ENCODE results near the gene ADAP1.

Gene ADAP1

DNA sequence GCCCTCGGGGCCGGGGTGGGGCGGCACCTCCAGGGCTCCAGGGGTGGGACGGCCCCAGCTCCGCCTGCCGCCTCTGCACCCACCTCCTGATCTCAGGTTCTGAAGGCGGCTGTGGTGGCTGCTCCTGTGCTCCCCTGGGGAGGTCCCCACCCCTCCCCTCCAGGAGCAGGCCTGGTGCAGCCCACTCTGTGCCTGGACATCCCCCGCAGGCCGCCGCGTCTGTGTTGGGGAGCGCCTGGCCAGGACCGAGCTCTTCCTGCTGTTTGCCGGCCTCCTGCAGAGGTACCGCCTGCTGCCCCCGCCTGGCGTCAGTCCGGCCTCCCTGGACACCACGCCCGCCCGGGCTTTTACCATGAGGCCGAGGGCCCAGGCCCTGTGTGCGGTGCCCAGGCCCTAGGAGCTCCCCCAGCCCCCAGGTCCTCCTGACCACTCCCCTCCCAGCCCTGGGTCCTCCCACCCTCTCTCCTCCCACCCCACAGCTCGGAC lies 34.0 kb upstream of the ADAP1 start:
- no peak for DNase-seq (ENCODE audit: low spot score)

DNA sequence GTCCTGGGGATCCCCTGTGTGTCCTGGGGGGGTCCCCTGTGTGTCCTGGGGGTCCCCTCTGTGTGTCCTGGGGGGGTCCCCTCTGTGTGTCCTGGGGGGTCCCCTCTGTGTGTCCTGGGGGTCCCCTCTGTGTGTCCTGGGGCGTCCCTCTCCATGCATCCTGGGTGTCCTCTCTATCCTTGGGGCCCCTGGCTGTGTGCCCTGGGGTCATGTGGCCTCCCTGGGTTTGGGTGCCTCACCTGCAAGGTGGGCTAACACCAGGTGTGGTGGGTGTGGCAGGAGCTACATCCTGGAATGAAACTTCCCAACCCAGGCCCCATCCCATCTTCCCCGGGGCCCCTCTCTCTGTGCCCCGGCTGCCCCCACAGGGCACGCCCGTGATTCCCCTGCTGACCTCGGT lies 33.4 kb upstream of the ADAP1 start:
- no peak for DNase-seq (ENCODE audit: low spot score)

DNA sequence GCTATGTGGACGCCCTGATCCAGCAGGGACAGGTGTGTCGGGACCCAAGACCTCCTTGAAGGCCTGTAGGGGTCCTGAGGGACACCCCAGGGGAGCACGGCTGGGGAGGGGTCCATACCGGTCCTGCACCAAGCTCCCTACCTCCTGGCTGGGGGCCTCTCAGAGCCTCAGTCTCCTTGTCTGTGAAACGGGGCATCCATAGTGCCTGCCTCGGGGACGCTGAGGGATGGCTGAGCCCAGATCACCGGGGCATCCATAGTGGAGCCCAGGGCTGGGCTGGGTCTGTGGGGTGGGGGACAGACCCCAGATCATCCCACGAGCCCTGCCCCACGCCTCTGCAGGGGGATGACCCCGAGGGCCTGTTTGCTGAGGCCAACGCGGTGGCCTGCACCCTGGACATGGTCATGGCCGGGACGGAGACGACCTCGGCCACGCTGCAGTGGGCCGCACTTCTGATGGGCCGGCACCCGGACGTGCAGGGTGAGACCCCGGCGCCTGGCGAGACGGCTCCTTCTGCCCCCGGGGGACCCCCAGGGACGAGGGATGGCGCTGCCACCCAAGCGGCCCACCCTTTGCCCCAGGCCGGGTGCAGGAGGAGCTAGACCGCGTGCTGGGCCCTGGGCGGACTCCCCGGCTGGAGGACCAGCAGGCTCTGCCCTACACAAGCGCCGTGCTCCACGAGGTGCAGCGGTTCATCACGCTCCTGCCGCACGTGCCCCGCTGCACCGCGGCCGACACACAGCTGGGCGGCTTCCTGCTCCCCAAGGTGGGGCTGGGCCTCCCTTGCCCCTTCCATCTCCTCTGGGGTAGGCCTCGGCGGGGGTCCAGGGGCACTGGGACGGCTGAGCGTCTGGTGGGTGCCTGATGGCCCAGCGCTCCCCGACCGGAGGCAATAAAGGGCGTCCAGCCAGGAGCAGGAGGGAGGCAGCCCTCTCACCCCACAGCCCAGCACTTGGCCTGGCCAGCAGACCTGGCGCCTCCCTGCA lies 32.6 kb upstream of the ADAP1 start:
- no peak for DNase-seq (ENCODE audit: low spot score)

DNA sequence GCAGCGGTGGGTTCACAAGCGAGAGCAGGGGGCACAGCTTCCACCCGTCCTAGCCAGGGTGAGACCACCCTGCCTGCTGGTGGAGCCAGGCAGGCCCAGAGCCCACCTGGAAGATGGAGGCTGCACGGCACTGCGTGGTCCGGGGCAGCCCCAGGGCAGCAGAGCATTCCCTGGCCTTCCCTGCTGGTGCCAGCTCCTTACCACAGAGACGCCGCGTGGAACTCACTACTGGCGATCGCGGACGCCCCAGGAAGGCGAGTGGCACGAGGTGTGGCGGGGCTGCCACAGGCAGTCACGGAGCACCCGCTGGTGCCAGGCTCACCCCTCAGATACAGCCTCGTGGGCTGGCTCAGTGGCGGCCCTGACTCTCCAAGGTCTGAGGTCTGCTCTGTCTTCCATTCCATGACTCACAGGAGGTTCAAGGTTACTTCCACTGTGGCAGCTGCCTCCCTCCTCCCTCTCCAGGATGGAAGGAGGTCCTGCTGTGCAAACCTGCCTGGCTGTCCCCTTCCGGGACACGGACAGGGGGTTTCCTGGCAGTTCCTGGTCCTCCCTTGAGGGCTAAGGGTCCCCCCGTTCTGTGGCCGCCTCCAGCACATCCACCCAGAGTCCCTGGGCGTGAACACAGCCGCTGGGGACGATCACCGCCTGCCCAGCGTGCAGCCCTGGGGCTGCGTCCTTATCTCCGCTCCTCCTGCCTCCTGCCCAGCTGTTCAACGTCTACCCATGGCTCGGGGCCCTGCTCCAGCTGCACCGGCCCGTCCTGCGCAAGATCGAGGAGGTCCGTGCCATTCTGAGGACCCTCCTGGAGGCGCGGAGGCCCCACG lies 31.6 kb upstream of the ADAP1 start:
- DNase-seq (ENCODE audit: low spot score): no peak

DNA sequence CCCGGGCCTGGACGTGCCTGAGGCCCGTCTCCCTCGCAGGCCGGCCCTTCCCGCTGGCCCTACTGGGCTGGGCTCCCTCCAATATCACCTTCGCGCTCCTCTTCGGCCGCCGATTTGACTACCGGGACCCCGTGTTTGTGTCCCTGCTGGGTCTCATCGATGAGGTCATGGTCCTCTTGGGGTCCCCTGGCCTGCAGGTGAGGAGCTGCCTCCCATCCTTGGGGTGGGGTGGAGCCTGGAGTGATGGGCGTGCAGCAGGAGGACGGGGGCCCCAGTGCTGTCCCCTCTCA lies 30.6 kb upstream of the ADAP1 start:
- no peak for DNase-seq (ENCODE audit: low spot score)

DNA sequence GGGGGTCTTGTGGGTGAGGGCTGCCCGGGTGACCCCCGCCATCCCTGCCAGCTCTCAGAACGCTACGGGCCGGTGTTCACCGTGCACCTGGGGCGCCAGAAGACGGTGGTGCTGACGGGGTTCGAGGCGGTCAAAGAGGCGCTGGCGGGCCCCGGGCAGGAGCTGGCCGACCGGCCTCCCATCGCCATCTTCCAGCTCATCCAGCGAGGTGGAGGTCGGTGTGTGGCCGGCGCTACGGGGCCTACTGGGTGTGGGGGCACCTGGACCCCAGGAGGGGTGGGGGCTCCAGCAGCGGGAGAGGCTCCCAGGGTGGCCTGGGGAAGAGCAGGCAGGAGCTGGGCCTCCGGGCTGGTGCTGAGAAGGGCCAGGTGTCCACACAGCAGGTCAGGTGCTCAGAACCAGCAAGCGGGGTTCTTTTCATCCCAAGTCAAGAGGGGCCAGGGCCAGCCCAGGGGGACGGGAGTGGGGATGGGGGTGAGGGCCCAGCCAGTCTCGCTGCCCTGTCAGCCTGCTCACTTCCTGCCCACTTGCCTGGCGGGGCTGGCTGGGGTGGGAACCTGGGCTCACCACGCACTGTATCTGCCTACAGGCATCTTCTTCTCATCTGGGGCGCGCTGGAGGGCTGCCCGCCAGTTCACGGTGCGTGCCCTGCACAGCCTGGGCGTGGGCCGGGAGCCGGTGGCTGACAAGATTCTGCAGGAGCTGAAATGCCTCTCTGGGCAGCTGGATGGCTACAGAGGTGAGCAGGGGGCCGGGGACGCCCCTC lies 30.1 kb upstream of the ADAP1 start:
- no peak for DNase-seq (ENCODE audit: low spot score)

DNA sequence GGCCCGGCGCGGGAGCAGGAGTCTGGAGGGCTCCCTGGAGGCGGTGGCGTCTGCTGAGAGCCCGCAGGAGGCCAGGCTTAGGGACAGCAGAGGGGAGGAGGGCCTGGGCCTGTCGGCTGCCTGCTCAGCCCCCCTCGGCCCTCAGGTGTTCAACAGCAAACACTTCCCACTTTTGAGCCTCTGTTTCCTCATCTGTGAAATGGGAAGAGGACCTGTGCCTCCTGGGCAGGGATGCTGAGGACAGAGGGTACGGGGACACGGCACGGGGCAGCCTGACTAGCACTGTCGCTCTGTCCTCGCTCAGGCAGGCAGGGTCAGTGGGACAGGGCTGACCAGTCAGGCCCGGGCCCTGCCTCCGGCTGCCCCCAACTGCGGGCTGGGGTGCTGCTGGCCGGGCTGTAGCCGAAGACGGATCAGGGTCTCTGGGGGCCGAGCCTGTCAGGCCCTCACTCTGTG lies 29.2 kb upstream of the ADAP1 start:
- DNase-seq (ENCODE audit: low spot score): no peak

DNA sequence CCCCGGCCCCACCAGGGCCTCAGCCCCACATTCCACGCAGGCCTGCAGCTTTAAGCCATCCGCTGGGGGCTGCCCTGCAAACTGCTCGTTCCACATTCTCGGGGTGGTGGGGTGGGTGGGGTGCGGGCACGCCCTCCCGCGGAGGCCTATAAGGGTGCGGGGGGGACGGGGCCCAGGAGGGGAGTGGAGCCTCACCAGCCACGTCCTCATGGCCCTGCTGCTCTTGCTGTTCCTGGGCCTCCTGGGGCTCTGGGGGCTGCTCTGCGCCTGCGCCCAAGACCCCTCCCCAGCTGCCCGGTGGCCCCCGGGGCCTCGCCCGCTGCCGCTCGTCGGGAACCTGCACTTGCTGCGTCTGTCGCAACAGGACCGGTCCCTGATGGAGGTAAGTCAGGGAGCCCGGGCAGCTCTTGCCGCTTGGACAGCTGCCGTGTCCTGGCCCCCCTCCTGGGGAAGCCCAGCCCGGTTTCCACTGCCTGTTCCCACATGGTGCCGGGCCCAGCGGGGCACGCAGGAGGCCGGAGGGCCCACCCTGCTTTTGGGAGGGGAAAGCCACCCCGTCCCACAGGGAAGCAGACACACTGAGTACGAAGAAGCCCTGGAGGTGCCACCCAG lies 28.6 kb upstream of the ADAP1 start, which contains the start of gene CYP2W1:
Gene CYP2W1, plus strand, starts transcription at position 178 of the 612 bp plus-strand sequence. Its CDS starts 31 bp downstream, at position 209.
- DNase-seq (ENCODE audit: low spot score): no peak

DNA sequence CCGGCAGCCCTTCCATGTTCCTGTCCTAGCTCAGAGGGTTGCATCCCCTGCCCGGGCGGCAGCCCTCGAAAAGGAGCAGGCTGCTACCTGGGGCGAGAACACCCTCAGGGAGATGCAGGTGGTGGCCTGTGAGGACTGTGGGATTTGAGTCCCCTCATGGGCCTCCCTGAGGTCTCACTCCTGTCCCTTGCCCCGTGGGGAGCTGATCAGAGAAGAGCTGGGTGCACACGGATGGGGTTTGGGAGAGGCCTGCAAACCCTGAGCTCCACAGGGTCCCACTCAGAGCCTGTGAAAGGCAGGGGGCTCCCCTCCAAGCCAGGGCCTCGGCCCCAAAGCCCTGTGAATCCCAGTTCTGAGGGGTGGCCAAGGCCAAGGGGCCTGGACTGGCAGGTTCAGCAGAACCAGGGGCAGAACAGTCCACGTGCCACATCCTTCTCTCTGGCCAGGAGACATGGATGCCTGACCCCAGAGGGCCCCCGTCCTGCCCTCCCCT lies 28.1 kb upstream of the ADAP1 start:
- DNase-seq (ENCODE audit: low spot score): no peak

DNA sequence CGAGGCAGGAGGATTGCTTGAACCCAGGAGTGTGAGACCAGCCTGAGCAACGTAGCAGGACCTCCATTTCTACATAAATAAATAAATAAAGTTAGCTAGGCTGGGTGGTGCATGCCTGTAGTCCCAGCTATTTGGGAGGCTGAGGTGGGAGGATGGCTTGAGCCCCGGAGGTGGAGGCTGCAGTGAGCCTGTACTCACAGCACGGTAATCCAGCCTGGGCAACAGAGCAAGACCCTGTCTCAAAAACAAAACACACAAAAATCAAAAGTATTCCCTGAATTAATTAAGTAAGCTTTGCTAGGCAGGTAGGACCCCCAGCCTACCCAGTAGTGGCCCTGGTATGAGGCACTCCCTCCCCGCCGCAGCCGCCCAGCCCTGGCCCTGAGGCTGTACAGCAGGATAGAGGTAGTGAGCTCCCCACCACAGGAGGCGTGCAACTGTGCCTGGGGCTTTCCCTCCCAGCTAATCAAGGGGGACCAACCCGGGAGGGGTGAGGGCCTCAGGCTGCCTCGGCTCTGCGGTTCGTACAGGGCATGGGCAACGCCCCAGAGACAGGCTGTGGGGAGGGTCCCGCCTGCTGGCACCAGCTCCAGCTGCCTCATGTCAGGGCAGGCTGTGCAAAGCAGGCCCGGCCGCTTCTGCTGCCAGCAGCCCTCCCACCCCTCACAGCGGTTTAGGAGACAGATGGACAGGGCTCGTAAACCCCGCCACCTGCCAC lies 27.5 kb upstream of the ADAP1 start:
- no peak for DNase-seq (ENCODE audit: low spot score)

DNA sequence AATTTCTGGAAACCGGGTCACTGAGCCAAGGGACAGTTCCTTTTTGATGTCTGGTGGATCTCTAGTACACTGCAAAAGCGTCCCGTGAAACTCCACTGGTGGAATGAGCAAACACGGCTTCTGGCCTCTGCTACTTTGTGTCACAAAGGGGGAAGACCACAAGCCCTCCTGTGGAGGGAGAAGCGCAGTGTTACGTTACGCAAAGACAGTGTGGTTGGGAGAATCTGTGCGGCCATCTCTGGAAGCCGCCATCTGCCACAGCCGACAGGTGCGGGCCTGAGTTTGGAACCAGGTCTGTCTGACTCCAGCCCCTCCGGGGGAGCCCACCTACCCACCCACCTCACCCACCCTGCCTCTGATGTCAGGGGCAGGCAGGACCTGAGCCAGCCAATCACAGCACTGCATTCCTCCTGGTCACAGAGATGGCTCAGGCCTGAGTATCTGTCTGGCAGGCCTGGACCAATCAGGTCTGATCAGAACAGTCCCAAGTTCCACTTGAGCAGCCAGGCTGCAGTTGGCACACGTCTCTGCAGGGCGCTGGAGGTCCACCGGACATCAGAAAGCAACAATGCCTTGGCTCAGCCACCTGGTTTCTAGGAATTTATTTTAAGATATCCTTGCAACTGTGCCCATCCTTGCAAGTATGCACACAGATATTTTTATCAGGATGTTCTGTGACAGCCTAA lies 25.5 kb upstream of the ADAP1 start:
- no peak for DNase-seq (ENCODE audit: low spot score)

DNA sequence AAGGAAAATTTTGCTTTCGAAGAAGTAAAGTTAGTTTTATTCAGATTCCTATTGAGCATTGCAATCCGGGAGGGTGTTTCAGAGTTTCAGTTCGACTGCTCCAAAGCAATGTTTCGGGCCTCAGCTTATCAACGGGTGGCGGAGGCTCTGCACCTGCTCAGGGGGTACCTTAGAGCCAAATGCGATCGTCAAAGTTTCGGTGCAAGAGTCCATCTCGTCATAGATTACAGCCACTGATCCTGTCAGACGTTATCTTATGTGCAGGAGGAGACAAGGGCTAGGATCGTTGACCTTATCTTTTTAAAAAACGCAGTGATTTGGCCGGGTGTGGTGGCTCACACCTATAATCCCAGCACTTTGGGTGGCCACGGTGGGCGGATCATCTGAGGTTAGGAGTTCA lies 24.7 kb upstream of the ADAP1 start:
- DNase-seq (ENCODE audit: low spot score): no peak

DNA sequence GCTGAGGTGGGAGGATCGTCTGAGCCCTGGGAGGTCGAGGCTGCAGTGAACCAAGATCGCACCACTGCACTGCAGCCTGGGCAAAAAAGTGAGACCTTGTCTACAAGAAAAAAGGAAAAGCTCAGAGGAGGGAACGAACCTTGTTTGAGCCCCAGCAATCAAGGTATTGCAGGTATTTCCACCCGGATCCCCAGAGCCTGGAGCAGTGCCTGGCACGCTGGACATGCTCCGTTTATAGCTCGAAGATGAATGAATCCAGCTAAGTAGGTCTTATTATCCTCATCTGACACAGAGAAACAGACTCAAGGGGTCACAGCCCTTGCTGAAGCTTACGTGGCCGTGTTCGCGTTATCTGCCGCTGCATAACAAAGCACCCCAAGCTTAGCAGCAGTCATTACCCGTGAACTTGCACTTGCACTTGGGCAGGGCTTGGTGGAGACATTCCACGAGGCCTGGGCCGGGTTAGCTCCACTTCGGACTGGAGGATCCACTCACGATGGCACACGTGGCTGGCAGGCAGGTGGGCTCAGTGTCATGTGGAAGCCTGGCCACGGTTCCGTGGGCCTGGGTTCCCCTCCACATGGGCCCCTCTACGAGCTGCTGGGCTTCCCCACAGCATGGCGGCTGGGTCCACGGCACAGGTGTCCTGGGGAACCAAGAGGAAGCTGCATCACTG lies 24.1 kb upstream of the ADAP1 start:
- no peak for DNase-seq (ENCODE audit: low spot score)

DNA sequence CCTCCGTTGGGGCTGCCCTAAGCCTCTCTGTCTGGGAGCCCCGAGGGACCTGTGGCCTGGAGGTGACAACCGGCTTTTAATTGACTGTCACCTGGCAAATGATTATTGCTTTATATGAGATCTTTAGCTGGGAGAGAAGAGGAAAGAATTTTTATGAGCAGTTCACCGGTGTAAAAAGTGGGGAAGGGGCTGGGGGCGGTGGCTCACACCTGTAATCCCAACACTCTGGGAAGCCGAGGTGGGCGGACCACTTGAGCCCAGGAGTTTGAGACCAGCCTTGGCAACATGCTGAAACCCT lies 23.5 kb upstream of the ADAP1 start:
- no peak for DNase-seq (ENCODE audit: low spot score)

DNA sequence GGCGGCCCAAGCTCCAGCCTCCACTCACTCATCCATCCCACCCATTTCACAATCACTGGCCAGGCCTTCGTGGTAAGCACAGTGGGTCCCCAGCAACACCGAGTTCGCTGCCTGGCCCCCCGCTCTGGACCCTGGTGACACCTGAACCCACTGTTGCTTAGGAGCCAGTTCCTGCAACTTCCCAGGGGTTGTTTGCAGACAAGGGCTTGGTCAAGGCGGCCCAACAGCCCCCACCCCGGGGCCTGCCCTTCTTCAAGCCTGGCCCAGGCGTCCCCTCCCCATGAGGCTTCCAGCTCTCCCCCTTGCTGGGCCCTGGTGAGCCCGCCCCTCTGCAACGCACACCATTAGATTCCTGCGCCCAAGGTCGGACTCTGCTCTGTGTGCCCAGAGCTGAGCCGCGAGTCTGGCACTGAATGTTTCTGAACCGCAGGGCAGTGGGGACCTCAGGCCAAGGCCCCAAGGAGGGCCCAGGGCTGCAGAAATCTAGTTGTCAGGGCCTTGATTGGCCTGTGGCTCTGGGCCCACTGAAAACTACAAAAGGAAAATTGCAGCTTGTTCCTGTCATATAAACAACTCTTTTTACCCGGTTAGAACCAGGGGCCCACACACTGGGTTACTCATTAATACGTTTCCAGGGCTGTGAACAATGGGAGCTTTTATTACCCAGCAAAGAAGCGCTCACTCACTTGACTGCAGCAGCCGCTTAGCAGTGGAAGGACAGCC lies 23.0 kb upstream of the ADAP1 start:
- peak; percentile 96 for DNase-seq (ENCODE audit: low spot score)

DNA sequence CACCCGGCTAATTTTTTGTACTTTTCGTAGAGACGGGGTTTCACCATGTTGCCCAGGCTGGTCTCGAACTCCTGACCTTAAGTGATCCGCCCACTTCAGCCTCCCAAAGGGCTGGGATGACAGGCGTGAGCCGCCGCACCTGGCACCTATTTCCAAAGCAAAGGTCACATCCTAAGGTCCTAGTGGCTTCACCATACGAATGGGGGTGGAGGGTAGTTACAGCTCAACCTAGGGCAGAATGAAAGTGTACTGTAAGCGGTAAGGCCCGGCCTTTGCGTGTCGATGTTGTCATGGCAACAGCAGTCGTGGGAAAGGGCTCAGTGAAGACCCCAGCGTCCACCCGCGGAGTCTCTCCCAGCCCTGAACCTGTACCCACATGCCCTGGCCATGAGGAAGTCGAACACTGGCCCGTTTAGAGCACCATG lies 22.4 kb upstream of the ADAP1 start:
- no peak for DNase-seq (ENCODE audit: low spot score)

DNA sequence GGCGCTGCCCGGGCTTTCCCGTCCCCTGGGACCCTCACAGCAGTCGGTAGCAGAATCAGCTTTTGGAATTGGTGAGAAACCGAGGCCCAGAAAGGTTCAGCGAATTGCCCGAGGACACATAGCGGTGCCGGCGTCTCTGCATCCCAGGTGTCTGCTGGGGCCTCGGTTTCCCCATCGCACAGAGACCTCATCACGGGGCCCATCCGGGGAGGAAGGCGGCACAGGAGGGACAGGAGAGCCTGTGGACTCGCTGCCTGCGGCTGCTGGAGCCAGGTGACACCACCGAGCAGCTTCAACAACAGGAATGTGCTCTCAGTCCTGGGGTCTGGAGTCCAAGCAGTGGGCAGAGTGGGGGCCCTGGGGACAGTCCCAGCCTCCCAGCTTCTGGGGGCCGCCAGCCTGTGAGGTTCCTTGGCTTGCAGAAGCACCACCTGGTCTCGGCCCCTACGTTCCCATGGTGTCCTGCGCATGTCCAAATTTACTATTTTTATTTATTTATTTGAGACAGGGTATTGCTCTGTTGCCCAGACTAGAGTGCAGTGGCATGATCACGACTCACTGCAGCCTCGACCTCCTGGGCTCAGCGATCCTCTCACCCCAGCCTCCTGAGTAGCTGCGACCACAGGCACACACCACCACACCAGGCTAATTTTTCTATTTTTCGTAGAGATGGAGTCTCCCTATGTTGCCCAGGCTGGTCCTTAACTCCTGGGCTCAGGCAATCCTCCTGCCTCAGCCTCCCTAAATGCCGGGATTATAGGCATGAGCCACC lies 21.4 kb upstream of the ADAP1 start:
- no peak for DNase-seq (ENCODE audit: low spot score)

All from globus pallidus (tissue), 1 donor.